ENCODE measurements around the gene PTPRM.

DNA sequence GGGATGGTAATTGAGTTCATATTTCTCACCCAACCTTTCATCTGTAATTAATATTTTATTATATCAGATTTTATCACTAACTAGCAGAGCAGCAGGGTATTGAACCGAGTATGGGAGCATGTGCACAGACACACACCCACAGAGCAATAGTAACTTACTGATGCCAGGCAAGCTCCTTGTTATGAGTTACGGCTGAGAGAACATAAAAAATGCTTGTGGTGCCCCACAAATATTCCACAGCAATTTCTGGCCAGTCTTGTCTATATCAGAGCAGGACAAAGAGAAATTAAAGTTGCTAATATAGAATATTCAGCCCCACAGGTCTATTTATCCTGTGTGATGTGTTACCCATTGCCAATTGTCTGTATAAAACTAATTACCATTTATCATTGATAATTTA is 540.3 kb downstream of the PTPRM start:
- TF ChIP-seq, protein P1, sequence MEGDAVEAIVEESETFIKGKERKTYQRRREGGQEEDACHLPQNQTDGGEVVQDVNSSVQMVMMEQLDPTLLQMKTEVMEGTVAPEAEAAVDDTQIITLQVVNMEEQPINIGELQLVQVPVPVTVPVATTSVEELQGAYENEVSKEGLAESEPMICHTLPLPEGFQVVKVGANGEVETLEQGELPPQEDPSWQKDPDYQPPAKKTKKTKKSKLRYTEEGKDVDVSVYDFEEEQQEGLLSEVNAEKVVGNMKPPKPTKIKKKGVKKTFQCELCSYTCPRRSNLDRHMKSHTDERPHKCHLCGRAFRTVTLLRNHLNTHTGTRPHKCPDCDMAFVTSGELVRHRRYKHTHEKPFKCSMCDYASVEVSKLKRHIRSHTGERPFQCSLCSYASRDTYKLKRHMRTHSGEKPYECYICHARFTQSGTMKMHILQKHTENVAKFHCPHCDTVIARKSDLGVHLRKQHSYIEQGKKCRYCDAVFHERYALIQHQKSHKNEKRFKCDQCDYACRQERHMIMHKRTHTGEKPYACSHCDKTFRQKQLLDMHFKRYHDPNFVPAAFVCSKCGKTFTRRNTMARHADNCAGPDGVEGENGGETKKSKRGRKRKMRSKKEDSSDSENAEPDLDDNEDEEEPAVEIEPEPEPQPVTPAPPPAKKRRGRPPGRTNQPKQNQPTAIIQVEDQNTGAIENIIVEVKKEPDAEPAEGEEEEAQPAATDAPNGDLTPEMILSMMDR (IDR thresholded peaks at IDR 0.05): no peak
- TF ChIP-seq POLR2A (IDR thresholded peaks at IDR 0.05) (no peak), POLR2AphosphoS5 (IDR thresholded peaks at IDR 0.05) (no peak)

Measured in sigmoid colon (tissue), 4 donors.